Activated T-cell treated with anti-CD3 and anti-CD28 coated beads, Interleukin-2, amount 50 U/mL, for 4 hours (primary cell): ENCODE results near the gene SH3RF2. TPM values are rescaled to one million over a fixed set of nuclear protein-coding genes. Genes with fewer than 3 reads are reported as not detected.

ENCODE experiments used
- ATAC-seq, 2 donors: fragments of 200-7000 bp; cut with Tn5 transposase; one replicate each; pipeline ENCODE4 v1.10.0; 2021
- DNase-seq: peaks from one replicate; pipeline ENCODE4 v3.0.0-alpha.2; 2020
- H3K27me3 Mint-ChIP-seq: one replicate; pipeline ENCODE4 v1.8.0; 2021; ENCODE audit warnings: low read depth, mixed read lengths
- H3K36me3 Mint-ChIP-seq: one replicate; pipeline ENCODE4 v1.8.0; 2022; ENCODE audit warnings: mixed read lengths; ENCODE audit not compliant: insufficient read depth
- H3K4me1 Mint-ChIP-seq: one replicate; pipeline ENCODE4 v1.8.0; 2021; ENCODE audit warnings: low read depth, mixed read lengths
- H3K4me3 Mint-ChIP-seq: one replicate; pipeline ENCODE4 v1.8.0; 2021; ENCODE audit warnings: mild to moderate bottlenecking, moderate library complexity, mixed read lengths
- H3K9me3 Mint-ChIP-seq: one replicate; pipeline ENCODE4 v1.8.0; 2021; ENCODE audit warnings: mixed read lengths
- total RNA-seq, 3 donors: library from RNA; stranded (reverse); gene quantifications; one replicate each; pipeline ENCODE4 v1.2.1, GENCODE V29; 2021

SH3RF2 gene
- total RNA-seq, 3 donors from 2014 or later = 0.11 to 0.42 (median 0.33) TPM

DNA sequence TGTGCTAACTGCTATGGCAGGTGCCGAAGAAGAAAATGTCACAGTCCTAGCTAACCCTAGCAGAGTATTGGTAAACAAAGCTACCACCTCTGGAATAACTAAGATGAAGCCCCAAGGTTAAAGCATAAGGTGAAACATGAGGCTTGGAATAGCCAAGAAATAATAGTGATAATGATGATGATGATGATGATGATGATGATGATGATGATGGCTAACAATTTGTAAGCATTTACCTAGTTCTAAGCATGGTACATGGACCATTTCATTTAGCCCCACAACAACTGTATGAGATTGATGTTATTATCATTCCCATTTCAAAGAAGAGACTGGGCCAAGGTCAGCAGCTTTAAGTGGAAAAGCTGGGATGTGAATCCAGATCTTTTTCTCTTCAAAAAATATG, 35.3 kb downstream of the SH3RF2 start:
- no peak overlapping the region for H3K4me3 Mint-ChIP-seq
- H3K27me3 Mint-ChIP-seq = no peaks in the 10 kb centered on the region

DNA sequence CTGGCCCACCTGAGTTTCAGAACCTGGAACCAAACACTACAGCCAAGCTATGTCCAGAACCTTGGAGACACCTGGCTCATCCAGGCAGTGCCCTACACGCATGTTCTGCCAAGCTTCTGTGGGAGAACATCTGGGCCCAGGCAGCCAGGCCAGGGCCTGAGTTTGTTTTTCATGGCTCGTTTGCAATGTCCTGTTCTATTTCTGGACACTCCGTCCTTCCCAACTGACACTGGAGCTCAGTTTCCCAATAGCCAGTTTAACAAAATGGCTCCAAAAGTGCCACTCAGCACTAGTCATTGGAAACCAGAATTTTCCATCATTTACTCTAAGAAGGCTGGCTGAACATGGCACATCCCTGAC, 38.6 kb downstream of the SH3RF2 start:
- H3K4me1 Mint-ChIP-seq = no peaks in the 10 kb centered on the region
- DNase-seq = no peak
- ATAC-seq = no peak
- H3K9me3 Mint-ChIP-seq = peaks cover 5% of the 10 kb centered on the region
- no peak overlapping the region for H3K4me3 Mint-ChIP-seq
- H3K36me3 Mint-ChIP-seq = no peaks in the 10 kb centered on the region
- no peaks in the 10 kb centered on the region for H3K27me3 Mint-ChIP-seq

More for the DNA sequence above, 35.3 kb downstream of the SH3RF2 start:
- no peak for DNase-seq
- no peak for ATAC-seq
- H3K9me3 Mint-ChIP-seq = peaks cover 5% of the 10 kb centered on the region
- no peaks in the 10 kb centered on the region for H3K4me1 Mint-ChIP-seq
- no peaks in the 10 kb centered on the region for H3K36me3 Mint-ChIP-seq

DNA sequence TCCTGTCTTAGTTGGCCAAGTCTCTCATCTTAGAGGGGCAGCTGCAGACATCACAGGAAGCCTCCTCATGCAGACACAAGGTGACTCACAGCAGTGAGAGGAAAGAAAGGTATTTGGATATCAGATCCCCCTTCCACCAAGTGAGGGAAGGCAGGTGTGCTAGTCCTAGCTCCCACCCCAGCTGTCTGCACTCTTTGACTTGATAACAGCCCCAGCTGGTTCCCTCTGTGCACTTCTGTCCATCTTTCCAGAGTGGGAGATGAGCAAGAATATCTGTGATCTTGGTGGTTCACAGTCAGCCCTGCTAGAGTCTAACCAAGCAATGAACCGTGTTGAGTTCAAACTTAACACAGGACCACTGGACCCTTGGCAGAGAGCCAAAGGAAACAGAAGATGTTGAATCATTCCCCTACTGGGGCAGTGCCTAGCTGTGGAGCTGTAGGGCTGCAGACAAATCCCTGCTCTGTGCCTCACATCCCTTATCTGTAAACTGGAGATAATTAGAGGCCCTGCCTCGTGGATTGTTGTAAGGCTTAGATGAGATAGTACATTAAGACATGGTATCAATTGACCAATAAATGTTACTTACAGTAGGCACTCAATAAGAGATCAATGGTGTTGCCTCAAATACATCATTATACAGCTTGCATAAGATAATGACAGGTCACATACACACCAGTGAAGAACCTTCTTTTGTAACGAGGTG, 39.1 kb downstream of the SH3RF2 start:
- ATAC-seq = no peak
- no peaks in the 10 kb centered on the region for H3K27me3 Mint-ChIP-seq
- no peak for DNase-seq
- no peak overlapping the region for H3K4me3 Mint-ChIP-seq
- H3K4me1 Mint-ChIP-seq = no peaks in the 10 kb centered on the region
- peaks cover 5% of the 10 kb centered on the region for H3K9me3 Mint-ChIP-seq
- H3K36me3 Mint-ChIP-seq = no peaks in the 10 kb centered on the region

DNA sequence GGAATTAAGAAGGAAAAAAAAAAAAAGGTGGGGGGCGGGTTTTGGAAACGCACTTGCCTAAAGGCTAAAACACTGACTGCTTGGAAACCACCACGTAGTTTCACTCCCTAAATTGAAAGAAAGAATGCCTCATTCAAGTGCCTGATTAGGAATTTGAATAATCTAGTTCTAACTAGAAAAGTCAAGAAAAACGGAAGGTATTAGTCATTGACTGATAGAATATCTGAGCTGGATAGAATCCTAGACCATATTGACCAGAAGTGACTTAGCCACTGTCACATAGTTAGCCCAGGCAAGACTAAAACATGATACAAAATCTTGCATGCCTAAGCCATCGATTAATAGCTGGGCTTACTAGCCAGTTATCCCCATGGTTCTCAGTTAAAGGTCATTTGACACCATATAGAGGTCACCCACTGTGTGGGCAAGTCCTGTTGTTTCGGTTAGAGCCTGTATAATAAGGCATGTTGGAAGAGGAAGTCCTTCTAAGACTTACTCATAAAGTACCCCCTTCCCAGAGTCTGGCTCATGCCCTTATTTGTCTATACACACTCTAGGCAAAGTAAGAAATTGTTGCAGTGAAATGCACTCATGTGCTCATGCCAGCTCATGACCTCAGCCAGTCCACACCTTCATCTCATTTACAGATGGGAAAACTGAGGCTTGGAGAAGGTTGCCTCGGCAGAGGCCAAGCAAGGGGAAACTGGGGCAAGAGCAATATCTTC, 40.2 kb downstream of the SH3RF2 start:
- Mint-ChIP-seq H3K9me3 (peaks cover 5% of the 10 kb centered on the region), H3K4me1 (no peaks in the 10 kb centered on the region), H3K27me3 (no peaks in the 10 kb centered on the region), H3K36me3 (no peaks in the 10 kb centered on the region), H3K4me3 (no peak overlapping the region)
- no peak for DNase-seq
- no peak for ATAC-seq

DNA sequence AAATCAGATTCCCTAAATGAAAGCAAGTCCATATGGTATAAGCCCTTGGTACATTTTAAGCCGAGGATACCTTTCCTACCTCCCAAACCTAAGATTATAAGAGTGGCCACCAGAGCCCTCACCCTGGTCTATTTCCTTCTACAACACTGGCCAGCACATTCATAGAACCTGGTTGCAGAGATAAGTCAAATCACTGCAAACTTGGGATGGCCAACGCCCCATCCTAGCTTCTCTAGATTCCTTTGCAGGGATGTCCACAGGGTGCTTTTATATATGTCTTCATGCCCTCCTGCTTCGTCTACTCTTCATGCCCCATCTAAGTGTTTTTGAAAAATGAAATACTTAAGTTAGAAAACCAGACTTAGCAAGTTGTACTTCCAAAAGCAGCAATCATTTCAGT, 41.8 kb downstream of the SH3RF2 start:
- peaks cover 3% of the 10 kb centered on the region for H3K27me3 Mint-ChIP-seq
- ATAC-seq (no peak), DNase-seq (no peak)
- no peak overlapping the region for H3K4me3 Mint-ChIP-seq
- H3K4me1 Mint-ChIP-seq = no peaks in the 10 kb centered on the region
- no peaks in the 10 kb centered on the region for H3K36me3 Mint-ChIP-seq
- peaks cover 5% of the 10 kb centered on the region for H3K9me3 Mint-ChIP-seq

DNA sequence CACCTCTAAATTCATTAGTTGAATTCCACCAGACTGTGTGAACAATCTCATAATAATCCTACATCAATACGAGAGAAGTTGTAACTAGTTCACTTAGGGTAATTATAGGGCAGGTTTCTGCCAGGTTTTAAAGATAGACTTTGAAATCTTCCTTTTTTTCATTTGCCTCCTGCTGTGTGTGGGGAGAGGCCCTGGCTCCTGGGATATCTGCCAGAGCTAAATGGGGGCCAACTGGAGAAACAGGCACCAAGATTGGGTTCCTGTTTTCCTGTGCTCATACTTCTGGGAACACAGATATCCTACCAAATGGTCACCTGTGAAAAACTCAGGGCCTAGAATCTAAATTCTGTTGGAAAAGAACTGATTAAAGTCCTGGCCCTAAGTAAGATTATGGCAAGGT, 42.3 kb downstream of the SH3RF2 start:
- Mint-ChIP-seq H3K27me3 (peaks cover 3% of the 10 kb centered on the region), H3K4me1 (no peaks in the 10 kb centered on the region), H3K36me3 (no peaks in the 10 kb centered on the region), H3K4me3 (no peak overlapping the region), H3K9me3 (peaks cover 5% of the 10 kb centered on the region)
- ATAC-seq (no peak), DNase-seq (no peak)

DNA sequence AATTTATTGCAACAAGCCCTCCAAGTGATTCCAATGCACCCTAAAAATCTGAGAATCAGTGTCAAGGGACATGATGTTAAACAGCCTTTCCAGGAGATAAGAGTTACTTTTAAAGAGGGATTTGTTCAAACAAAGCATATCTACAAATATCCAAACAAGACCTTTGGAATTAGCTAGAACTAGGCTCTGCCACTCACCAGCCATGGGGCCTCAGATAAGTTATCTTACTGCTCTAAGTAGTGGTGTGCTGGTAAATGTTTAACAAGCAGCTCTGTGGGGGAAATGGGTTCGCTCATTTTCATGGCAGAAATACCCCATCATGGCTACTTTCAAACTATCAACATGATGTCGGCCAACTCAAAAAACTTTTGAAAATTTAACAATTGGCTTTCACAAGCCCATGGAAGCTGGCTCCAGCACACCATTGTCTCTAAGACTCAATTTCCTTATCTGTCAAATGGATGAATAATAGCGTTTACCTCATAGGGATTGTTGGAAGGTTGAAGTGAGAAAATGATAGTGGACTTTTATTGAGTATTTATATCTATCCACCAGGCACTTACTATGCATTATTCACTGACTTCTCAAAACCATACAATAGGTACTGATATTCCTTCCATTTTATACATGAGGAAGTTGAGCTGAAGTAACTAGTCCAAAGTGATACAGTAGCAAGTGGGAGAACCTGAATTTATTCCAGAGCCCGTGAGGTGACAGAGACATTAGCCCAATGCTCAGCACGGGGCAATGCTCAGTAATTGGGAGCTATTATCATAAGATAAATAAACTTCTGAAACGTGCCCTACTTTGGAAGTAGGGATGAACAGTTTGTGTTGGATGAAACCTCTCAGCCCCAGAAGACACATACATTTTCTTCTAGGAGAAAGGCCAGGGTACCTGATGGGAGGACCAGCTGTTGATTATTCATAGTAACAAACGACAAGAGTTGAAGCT, 43.2 kb downstream of the SH3RF2 start:
- no peaks in the 10 kb centered on the region for H3K36me3 Mint-ChIP-seq
- no peak for DNase-seq
- H3K27me3 Mint-ChIP-seq = peaks cover 3% of the 10 kb centered on the region

DNA sequence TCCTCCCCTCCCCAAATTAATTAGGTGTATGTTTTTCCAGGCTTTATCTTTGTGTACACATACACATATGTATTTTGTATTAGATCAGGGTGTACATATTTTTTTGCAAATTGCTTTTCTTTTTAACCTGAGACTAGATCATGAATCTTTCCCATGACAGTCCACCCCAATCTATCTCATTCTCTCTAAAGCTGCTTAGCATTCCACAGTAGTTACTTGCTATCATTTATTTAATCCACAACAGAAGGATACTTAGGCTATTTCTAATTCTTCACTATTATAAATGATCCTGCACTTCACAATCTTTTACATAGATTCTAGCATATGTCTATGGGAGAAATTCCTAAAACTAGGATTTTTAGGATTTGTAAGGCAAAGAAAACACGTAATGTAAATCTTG, 43.9 kb downstream of the SH3RF2 start:
- ATAC-seq (no peak), DNase-seq (no peak)
- Mint-ChIP-seq H3K4me1 (no peaks in the 10 kb centered on the region), H3K36me3 (no peaks in the 10 kb centered on the region), H3K27me3 (peaks cover 3% of the 10 kb centered on the region), H3K9me3 (no peaks in the 10 kb centered on the region), H3K4me3 (no peak overlapping the region)

More for the DNA sequence above, 43.2 kb downstream of the SH3RF2 start:
- no peaks in the 10 kb centered on the region for H3K9me3 Mint-ChIP-seq
- no peaks in the 10 kb centered on the region for H3K4me1 Mint-ChIP-seq
- no peak for ATAC-seq
- H3K4me3 Mint-ChIP-seq = no peak overlapping the region

DNA sequence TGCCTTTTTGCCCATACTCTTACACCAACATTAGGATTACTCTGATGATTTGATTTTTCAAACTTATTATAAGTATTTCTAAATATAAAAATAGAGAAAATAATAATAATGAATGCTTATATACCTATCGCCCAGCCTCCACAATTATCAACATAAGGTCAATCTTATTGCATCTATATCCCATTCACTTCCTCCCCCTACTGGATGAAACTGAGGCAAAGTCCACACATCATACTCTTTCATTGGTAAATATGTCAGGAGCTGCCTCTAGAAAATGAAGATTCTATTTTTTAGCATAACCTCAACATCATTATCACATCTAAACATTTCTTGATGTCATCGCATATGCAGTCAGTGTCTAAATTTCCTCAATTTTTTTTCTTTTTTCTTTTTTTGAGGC, 44.3 kb downstream of the SH3RF2 start:
- H3K27me3 Mint-ChIP-seq = peaks cover 3% of the 10 kb centered on the region
- no peaks in the 10 kb centered on the region for H3K4me1 Mint-ChIP-seq
- ATAC-seq (no peak), DNase-seq (no peak)
- H3K9me3 Mint-ChIP-seq = no peaks in the 10 kb centered on the region
- H3K36me3 Mint-ChIP-seq = no peaks in the 10 kb centered on the region
- H3K4me3 Mint-ChIP-seq = no peak overlapping the region

DNA sequence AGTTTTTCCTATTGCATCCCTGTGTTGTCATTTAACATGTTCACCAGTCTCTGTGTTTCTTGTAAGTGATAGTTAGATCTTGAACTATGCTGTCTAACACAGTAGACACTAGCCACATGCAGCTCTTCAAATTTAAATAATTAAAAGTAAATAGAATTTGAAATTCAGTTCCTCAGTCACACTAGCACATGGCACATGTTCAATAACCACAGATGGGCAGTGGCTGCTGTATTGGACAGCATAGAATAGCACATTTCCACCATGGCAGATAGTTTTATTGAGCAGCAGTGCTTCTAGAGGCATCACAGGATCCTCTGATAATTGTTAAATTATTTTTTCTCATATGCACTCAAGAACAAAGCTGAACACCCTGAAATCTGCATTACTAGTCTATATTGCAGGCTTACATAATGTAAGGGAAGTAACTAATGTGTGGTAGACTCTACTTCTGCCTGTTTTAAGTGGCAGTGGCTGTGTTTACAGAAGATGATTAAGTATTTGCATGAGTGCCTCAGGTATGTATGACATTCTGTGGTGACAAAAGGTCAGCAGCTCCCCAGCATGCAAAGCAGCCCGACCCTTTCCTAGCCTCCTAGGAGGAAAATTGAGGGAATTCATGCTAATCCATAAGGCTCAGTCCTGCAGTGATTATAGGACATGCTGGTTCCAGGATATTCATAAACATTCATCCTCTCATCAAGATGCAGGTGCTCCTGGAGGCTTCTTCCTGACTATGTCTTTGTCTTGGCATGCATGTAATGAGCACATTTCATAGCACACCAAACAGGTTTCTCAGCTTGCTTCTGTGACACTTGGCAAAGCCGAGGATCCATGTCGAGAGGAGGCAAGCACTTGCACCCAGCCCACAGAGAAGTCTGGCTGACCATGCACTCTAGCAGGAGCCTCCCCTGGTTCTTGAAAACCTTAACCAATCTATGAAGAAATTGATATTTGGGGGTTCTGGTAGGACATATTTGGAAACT, 45.5 kb downstream of the SH3RF2 start:
- no peaks in the 10 kb centered on the region for H3K4me1 Mint-ChIP-seq
- DNase-seq (no peak), ATAC-seq (no peak)
- no peaks in the 10 kb centered on the region for H3K9me3 Mint-ChIP-seq
- peaks cover 5% of the 10 kb centered on the region for H3K27me3 Mint-ChIP-seq
- H3K4me3 Mint-ChIP-seq = no peak overlapping the region
- no peaks in the 10 kb centered on the region for H3K36me3 Mint-ChIP-seq

DNA sequence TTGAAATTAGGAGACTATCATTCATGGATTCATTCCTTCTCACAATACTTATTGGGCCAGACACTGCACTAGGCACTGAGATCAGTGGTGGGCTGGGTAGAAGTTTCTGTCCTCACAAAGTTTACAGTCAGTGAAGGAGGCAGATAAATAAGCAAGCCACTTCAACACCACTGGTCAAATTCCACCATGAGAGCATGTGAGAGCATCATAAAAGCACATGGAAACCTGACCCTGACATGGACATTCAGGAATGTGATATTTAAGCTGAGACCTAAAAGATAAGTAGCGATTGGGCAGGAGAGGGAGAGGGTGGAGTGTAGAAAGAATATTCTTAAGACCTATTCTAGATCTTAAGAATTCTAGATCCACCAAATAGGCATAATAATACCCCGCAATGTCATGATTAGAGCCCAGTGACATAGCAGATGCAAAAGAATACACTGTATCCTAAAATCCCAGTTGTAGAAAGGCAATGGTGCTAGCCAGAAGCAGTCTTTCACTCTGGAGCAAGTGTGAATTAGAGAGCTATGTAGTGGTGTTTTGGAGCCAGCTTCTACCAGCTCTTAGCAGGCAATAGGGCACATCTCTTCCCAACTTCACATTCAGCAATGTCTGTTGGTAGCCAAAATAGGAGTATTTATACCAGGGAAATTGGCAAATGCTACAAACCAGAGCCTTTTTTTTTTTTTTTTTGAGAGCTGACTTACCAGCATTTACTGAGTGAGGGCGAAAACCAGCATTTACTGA, 46.4 kb downstream of the SH3RF2 start:
- Mint-ChIP-seq H3K4me1 (no peaks in the 10 kb centered on the region), H3K27me3 (peaks cover 6% of the 10 kb centered on the region), H3K36me3 (no peaks in the 10 kb centered on the region), H3K9me3 (no peaks in the 10 kb centered on the region), H3K4me3 (no peak overlapping the region)
- DNase-seq = no peak
- ATAC-seq = no peak

DNA sequence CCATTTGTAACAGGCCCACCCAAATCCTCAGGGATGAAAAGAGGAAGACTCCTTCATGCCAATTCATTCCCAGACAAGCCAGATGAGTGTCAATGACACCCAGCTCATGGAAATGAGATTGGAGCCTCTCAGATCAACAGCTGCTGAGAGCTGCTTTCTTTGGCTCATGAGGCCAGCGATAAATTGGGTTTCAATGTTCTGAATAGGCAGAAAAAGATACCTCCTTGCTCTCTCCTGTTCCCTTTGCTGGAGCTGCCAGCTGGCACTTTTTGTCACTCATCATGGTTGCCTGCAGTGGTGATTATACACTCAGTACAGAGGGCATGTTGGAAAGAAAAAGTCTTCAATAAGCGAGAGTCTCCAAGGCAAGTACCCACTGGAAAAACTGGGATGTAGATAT, 47.1 kb downstream of the SH3RF2 start:
- H3K9me3 Mint-ChIP-seq = no peaks in the 10 kb centered on the region
- DNase-seq = no peak

DNA sequence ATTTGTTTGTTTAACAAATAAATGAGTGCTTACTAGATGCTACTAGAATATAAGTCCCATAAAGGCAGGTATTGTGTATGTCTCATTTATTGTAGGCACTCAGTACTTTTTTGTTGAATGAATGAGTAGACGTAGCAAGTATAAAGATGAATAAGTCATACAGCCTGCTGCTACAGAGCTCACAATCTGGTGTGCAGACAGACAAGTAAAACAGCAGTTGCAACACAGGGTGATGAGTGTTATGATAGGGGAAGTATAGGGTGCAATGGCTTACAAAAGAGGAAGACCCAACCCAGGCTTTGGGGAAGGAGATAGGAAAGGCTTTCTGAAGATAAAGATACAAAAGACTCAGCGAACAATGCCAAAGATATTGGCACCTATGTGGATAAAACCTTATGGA, 47.7 kb downstream of the SH3RF2 start:
- ATAC-seq (no peak), DNase-seq (no peak)
- Mint-ChIP-seq H3K27me3 (peaks cover 6% of the 10 kb centered on the region), H3K36me3 (no peaks in the 10 kb centered on the region), H3K9me3 (no peaks in the 10 kb centered on the region), H3K4me1 (no peaks in the 10 kb centered on the region), H3K4me3 (no peak overlapping the region)

More for the DNA sequence above, 47.1 kb downstream of the SH3RF2 start:
- H3K27me3 Mint-ChIP-seq = peaks cover 6% of the 10 kb centered on the region
- no peak for ATAC-seq
- H3K4me3 Mint-ChIP-seq = no peak overlapping the region
- no peaks in the 10 kb centered on the region for H3K36me3 Mint-ChIP-seq
- H3K4me1 Mint-ChIP-seq = no peaks in the 10 kb centered on the region
